T-helper 2 cell treated with Interferon-gamma antibody and Interleukin-4, amounts not matched to agents 100 ng/mL and 5 ng/mL, for 36 hours (primary cell): ENCODE results near the gene ULK4. TPM values are rescaled to one million over a fixed set of nuclear protein-coding genes. Genes with fewer than 3 reads are reported as not detected.
"Not testable (repeated sequence)": the region's sequence is repeated elsewhere in the genome, so short reads cannot be mapped to it uniquely, and the experiment has no call there.

ENCODE experiments used
- intact Hi-C: fragments of 100-400 bp; cut with micrococcal nuclease; formaldehyde crosslinking; loops from one replicate; pipeline ENCODE4 v1.15.1; 2023
- total RNA-seq: library from RNA; stranded (reverse); gene quantifications from 2 replicates; pipeline ENCODE4 v1.2.3, GENCODE V29; 2022

The ULK4 gene
- total RNA-seq, 1 donor from 2014 or later: 14.2 TPM

DNA sequence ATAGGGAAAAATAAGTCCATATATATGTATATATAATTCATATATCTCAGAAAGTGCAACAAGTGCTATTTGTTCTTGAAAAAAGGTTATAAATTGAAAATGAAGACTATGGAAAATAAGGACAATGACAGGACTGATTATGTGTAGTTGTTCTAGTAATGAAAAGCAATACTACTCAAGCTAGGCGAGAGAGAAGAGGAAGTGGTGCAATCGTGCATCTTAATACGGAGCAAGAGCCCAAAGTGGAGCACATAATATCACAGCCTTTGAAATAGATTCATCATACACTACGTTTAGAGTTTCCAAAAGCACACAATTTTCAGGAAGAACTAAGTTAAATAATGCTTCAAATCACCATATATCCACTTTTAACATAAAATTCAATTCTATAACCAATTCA is 87.9 kb downstream of the ULK4 start:
- intact Hi-C loops: no loop called here

GRCh38 chr3:41872157-41872556 is 89.7 kb downstream of the ULK4 start:
- intact Hi-C loops: no loop called here

GRCh38 chr3:41867533-41867932 is 94.4 kb downstream of the ULK4 start:
- intact Hi-C loops: no loop called here

DNA sequence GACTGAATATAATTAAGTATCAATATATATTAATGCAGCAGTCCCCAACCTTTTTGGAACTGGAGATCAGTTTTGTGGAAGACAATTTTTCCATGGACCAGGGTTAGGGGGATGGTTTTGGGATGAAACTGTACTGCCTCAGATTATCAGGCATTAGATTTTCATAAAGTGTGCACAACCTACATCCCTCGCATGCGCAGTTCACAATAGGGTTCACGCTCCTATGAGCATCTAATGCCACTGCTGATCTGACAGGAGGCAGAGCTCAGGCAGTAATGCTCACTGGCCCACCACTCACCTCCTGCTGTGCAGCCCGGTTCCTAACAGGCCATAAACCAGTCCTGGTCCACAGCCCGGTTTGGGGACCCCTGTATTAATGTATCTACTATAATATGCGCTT is 95.6 kb downstream of the ULK4 start:
- intact Hi-C loops: no loop called here

DNA sequence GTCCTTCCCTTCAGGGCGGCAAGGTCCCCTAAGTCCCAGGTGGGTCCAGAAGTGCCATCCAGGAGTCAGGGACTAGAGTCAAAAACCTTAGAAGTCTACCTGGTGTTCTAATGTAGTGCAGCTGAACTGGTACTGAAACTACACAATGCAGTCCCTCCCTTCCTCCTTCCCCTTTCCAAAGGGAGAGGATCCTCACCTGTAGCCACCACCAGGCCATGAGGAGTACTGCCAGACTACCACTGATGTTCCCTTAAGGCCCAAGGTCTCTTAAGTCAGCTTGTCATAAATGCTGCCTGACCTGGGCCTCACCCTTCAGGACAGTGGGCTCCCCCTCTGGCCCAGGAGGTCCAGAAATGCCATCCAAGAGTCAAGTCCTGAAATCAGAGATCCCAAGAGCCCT is 98.9 kb downstream of the ULK4 start:
- intact Hi-C loops: no loop called here

DNA sequence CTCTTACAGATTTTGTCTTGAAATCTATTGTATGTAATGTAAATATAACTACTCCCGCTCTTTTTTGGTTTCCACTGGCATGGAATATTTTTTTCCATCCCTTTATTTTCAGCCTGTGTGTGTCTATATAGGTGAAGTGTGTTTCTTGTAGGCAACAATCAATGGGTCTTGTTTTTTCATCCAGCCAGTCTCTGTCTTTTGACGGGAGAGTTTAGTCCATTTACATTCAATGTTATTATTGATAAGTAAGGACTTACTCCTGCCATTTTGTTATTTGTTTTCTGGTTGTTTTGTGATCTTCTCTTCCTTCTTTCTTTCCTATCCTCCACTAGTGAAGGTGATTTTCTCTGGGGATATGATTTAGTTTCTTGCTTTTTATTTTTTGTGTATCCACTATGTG is 101.4 kb downstream of the ULK4 start:
- intact Hi-C loops: not testable (repeated sequence)

- intact Hi-C loops: no loop called here
Observed at GRCh38 chr3:41854956-41855355, 106.9 kb downstream of the ULK4 start.

DNA sequence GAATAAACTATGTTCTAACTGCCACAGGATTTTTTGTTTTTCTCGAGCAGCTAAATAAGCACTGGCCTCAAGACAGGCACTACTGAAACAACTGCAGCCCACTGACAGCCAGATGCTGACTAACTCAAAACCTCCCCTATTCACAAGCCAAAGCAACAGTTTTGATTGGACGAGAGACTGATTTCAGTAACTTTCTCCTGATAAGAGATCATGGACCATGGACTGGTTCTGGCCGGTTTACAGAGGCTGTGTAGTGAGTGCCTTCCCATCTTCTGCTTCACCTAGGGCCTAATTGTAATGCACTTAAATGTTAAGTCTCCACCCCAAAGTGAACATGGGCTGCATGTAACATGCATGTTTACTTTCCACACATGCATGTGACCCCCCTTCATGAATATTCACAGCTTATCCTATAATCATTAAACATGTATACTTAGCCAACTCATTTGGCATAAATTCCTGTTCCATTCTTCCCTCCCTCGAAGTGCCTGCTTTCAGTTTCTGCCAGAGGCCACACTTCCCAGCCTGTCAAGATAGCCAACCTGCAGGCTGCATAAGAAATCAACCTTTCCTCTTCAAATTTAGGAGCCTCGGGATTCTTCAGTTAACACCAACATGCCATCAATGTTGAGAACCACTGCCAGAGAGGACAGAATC is 108.2 kb downstream of the ULK4 start:
- intact Hi-C loops: no loop called here

DNA sequence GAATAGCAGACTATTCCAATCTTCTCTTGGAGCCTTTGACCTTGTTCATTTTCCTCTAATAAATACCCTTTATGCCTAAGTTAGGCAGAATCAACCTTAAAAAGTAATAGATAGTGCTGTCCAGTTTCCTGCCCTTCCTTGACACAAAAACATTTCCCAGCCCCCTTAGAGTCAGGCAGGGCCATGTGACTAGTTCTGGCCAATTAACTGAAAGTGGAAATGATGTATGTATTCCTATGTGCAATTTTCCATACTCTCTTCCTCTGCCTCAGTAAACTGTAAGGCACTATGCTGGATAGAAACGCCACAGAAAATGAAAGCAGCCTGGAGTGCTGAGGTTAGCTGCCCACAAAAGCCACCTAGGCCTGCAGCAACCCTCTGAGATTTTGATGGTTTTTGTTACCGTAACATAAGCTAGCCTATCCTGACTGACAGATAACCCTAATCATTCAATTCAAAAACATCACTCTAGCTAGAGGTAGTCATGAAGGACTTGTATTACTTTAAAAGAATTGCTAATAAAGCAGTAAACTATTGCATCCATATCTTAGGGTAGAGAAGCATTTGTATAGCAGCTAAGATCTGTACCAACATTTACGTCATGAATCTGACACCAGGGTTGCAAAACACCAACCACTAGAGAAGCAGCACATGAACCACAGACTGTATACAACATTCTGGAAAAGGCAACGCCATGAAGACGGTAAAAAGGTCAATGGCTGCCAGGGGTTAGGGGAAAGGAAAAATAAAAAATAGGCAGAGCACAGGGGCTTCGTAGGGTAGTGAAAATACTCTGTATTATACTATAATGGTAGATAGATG is 112.9 kb downstream of the ULK4 start:
- intact Hi-C loops: no loop called here

GRCh38 chr3:41847679-41848078 is 114.2 kb downstream of the ULK4 start:
- intact Hi-C loops: no loop called here

DNA sequence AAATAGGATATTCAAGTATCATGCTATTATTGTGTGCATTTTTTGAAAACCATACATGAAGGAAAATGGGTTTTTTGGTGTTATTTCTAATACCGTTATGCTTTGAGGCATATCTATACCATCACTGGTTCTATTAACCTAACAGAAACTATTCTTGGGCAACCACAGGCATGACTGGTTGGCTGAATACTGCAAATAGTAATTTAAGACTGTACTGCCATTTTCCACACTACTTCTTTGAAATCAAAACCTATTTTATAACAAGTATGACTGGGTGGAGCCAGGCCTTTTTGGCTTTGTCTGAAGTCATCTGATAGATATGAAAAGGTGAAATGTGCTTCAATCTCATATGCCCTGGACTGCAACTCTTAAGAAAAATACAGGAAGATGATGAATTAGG is 115.1 kb downstream of the ULK4 start:
- intact Hi-C loops: no loop called here

DNA sequence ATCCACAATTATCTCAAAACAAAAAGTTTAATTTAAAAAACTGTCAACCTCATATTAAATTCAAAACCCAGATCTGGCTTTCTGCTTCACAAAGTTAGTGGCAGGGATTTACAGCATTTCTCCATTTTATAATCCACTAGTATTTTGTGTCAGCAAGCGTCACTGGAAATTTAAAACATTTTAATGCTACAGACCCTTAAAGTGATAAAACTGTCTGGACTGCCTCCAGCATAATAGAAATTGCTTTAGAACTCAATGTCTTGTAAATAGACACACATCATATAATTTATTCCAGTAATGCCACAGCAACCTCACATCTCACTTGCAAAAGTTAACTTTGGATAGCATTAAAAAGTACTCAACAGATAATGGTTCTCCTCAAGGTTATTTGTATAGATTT is 116.1 kb downstream of the ULK4 start:
- intact Hi-C loops: no loop called here

GRCh38 chr3:41844256-41844655 is 117.6 kb downstream of the ULK4 start:
- intact Hi-C loops: not testable (repeated sequence)

DNA sequence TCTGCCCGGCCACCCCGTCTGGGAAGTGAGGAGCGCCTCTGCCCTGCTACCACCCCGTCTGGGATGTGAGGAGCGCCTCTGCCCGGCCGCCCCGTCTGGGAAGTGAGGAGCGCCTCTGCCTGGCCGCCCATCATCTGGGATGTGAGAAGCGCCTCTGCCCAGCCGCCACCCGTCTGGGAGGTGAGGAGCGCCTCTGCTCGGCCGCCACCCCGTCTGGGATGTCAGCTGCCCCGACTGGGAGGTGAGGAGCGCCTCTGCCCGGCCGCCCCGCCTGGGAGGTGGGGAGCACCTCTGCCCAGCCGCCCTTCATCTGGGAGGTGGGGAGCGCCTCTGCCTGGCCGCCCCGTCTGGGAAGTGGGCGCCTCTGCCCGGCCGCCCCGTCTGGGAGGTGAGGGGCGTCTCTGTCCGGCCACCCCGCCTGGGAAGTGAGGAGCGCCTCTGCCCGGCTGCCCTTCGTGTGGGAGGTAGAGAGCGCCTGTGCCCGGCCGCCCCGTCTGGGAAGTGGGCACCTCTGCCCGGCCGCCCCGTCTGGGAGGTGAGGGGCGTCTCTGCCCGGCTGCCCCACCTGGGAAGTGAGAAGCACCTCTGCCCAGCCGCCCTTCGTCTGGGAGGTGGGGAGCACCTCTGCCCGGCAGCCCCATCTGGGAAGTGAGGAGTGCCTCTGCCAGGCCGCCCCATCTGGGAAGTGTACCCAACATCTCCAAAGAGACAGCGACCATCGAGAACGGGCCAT is 120.8 kb downstream of the ULK4 start:
- intact Hi-C loops: not testable (repeated sequence)

DNA sequence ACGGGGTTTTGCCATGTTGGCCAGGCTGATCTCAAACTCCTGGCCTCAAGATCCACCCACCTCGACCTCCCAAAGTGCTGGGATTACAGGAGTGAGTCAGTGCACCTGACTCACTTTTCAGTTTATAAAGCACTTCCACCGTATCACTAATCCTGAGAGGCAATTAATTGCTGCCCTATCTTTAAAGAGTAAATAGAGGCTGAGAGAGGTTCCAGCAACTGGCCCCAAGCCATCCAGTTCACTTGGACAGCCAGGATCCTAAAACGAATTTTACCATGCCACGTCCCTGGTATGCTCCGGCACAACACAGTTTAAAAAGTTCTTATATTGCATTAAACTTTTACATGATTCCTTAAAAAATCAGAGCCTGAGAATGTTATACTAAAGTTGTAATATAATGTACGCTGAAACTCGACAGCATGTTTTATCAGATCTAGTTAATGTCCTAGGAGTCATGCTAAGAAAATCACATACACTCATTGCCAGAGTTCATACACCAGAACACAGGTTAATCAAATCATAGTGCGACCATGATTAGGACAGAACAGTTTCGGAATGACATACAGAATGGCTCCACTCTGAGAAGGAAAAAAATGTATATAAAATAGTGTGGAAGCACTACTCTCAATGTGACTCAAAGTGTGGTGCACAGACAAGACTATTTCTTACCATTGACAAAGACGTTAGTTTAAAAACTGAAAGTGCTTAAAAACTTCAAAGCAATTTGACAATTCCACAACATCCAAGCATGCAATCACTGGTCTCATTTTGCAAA is 125.4 kb downstream of the ULK4 start:
- intact Hi-C loops: no loop called here

DNA sequence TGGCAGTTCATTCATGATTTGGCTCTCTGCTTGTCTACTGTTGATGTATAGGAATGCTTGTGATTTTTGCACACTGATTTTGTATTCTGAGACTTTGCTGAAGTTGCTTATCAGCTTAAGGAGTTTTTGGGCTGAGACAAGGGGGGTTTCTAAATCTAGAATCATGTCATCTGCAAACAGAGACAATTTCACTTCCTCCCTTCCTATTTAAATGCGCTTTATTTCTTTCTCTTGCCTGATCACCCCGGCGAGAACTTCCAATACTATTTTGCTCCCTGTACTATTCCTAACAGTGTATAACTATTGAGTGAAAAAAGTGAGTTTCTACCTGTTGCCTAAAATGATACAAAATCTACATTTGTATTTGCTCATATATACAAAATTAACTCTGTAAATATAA is 128.3 kb downstream of the ULK4 start:
- intact Hi-C loops: no loop called here

DNA sequence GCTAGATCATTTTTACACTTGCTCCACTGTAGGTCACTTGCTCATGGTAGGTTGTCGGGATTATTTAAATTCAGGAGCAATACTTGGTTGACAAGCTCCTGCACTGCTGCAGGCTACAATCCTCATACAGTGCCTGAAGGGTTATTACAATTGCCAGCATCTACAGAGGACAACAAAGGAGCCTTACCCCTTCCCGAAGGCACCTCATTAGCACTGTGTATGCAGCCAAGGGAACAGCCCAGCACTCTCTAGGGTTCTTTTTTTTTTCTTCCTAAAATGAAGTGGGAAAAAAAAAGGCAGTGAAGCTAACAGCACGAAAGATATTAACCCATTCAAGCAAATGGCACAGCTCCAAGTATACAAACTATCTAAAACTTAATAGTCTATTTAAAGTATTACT is 142.7 kb downstream of the ULK4 start:
- intact Hi-C loops: no loop called here

GRCh38 chr3:41808618-41809017 is 153.3 kb downstream of the ULK4 start:
- intact Hi-C loops: no loop called here

GRCh38 chr3:41808152-41808551 is 153.8 kb downstream of the ULK4 start:
- intact Hi-C loops: no loop called here

DNA sequence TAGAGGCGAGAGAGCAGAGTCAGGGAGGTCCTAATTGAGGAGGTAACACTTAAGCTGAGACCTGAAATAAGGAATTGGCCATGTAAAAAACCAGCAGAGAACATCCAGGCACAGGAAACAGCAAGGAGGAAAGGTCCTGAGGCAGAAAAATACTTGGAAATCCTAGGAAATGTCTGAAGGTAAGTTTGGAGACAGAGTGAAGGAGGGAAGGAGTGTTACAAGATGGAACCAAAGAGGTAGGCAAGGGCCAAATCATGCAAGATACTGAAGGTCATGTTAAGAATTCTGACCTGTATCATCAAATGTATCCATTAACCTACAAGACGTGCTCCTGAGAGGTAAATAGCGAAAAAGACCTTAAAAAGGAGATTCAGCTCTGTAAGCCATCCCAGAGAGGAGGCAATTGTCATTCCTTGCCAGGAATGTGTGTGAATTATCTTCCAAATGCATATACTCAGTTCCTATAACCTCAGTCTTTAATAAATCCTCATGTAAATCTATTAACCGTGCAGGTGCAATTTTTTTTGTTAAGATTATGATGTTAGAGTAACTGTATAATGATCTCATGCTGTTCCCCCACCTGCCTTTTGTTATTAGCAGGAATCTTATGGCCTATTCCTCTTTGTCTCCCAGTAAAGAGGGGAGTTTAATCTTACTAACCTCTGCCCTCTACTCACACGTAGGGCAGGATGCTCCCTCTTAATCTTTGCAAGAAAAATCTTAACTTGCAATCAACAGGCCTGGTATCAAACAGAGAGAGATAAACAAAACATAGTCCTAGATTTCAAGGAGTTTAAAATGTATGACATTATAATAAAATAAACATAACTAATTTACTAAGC is 166.9 kb downstream of the ULK4 start:
- intact Hi-C loops: no loop called here

- intact Hi-C loops: no loop called here
Observed at GRCh38 chr3:41792806-41793205, 169.1 kb downstream of the ULK4 start.
